H54 (cell line): ENCODE measurements around the gene SPAG9.
"Not testable (repeated sequence)": the region's sequence is repeated elsewhere in the genome, so short reads cannot be mapped to it uniquely, and the experiment has no call there.

Experiments
- DNase-seq: peaks from one replicate; pipeline ENCODE4 v3.0.0; 2011; ENCODE audit warnings: low spot score, mixed read lengths; ENCODE audit not compliant: insufficient read length
- FAIRE-seq: peaks from 3 replicates; lab custom pipeline; 2011; peaks lifted over from hg19 to GRCh38; lab: Jason Lieb, UNC
- POLR2A ChIP-seq: IDR thresholded peaks from 2 replicates; pipeline ENCODE4 v1.6.1; 2011; ENCODE audit warnings: low read depth, mild to moderate bottlenecking, low read length

SPAG9 gene

GRCh38 chr17:51153210-51154072 lies 32.8 kb upstream of the SPAG9 start, which contains the start of gene NME1:
Gene NME1 (plus strand): TSS chr17:51153559. CDS start chr17:51155655, 2,096 bp downstream.
- FAIRE-seq, result peak; percentile 92
- peak; percentile 90 for DNase-seq

GRCh38 chr17:51152766-51153209 lies 32.1 kb upstream of the SPAG9 start:
- no peak for TF ChIP-seq POLR2A
- FAIRE-seq, result no peak

More at GRCh38 chr17:51153210-51154072, 32.8 kb upstream of the SPAG9 start, which contains the start of gene NME1:
- peak; percentile 64; the same call in 1 of the 2 replicates for TF ChIP-seq POLR2A

GRCh38 chr17:51150932-51151331 lies 30.3 kb upstream of the SPAG9 start:
- TF ChIP-seq POLR2A, result no peak
- DNase-seq (no peak), FAIRE-seq (no peak)

More at GRCh38 chr17:51152766-51153209, 32.1 kb upstream of the SPAG9 start:
- DNase-seq, result no peak

- no peak for DNase-seq
Observed at GRCh38 chr17:51149163-51149562, 28.5 kb upstream of the SPAG9 start.

GRCh38 chr17:51147650-51148049 lies 27.0 kb upstream of the SPAG9 start:
- DNase-seq (no peak), FAIRE-seq (no peak)
- TF ChIP-seq POLR2A, result no peak

More at GRCh38 chr17:51149163-51149562, 28.5 kb upstream of the SPAG9 start:
- no peak for FAIRE-seq
- TF ChIP-seq POLR2A, result no peak

- DNase-seq, result no peak
- no peak for FAIRE-seq
- TF ChIP-seq POLR2A, result no peak
Observed at GRCh38 chr17:51144266-51145022, 23.8 kb upstream of the SPAG9 start.

- DNase-seq (no peak), FAIRE-seq (no peak)
- no peak for TF ChIP-seq POLR2A
Observed at GRCh38 chr17:51142597-51142996, 21.9 kb upstream of the SPAG9 start.

- no peak for DNase-seq
- no peak for TF ChIP-seq POLR2A
- FAIRE-seq, result no peak
Observed at GRCh38 chr17:51135956-51136355, 15.3 kb upstream of the SPAG9 start.

- no peak for TF ChIP-seq POLR2A
- DNase-seq (no peak), FAIRE-seq (no peak)
Observed at GRCh38 chr17:51133365-51133764, 12.7 kb upstream of the SPAG9 start.

- no peak for FAIRE-seq
- DNase-seq, result peak; percentile 23
- no peak for TF ChIP-seq POLR2A
Observed at GRCh38 chr17:51132964-51133319, 12.3 kb upstream of the SPAG9 start.

GRCh38 chr17:51128076-51128475 lies 7.4 kb upstream of the SPAG9 start:
- no peak for DNase-seq

GRCh38 chr17:51124640-51125503 lies 4.2 kb upstream of the SPAG9 start:
- FAIRE-seq (no peak), DNase-seq (no peak)
- TF ChIP-seq POLR2A, result no peak

More at GRCh38 chr17:51128076-51128475, 7.4 kb upstream of the SPAG9 start:
- no peak for FAIRE-seq
- no peak for TF ChIP-seq POLR2A

- not testable (repeated sequence) for FAIRE-seq, DNase-seq
Observed at GRCh38 chr17:51122473-51123115, 1.9 kb upstream of the SPAG9 start.
